ENCODE results near the gene THPO.
A peak's percentile ranks its signal among the peaks of the same experiment; 100 is the strongest.

The THPO gene

GRCh38 chr3:184389935-184390528 is 12.0 kb upstream of the THPO start:
- Histone ChIP-seq H3K4me1 (ENCODE audit: insufficient read depth, low read length) (no peaks in the 10 kb centered on the region), H3K36me3 (ENCODE audit: insufficient read depth, low read length) (no peaks in the 10 kb centered on the region)

GRCh38 chr3:184389384-184389783 is 11.4 kb upstream of the THPO start:
- Histone ChIP-seq H3K36me3 (ENCODE audit: insufficient read depth, low read length) (no peaks in the 10 kb centered on the region), H3K4me1 (ENCODE audit: insufficient read depth, low read length) (no peaks in the 10 kb centered on the region), H3K9ac (ENCODE audit: low read depth, low read length) (no peak overlapping the region), H3K9me3 (ENCODE audit: control insufficient read depth, insufficient read depth, low read length) (no peaks in the 10 kb centered on the region)

More at GRCh38 chr3:184389935-184390528, 12.0 kb upstream of the THPO start:
- Histone ChIP-seq H3K9me3 (ENCODE audit: control insufficient read depth, insufficient read depth, low read length) (no peaks in the 10 kb centered on the region), H3K9ac (ENCODE audit: low read depth, low read length) (no peak overlapping the region)

GRCh38 chr3:184388936-184389230 is 10.9 kb upstream of the THPO start:
- no peaks in the 10 kb centered on the region for H3K4me1 ChIP-seq (ENCODE audit: insufficient read depth, low read length)
- H3K36me3 ChIP-seq (ENCODE audit: insufficient read depth, low read length) = no peaks in the 10 kb centered on the region
- no peaks in the 10 kb centered on the region for H3K9me3 ChIP-seq (ENCODE audit: control insufficient read depth, insufficient read depth, low read length)
- H3K9ac ChIP-seq (ENCODE audit: low read depth, low read length) = no peak overlapping the region

- Histone ChIP-seq H3K9ac (ENCODE audit: low read depth, low read length) (no peak overlapping the region), H3K36me3 (ENCODE audit: insufficient read depth, low read length) (no peaks in the 10 kb centered on the region), H3K4me1 (ENCODE audit: insufficient read depth, low read length) (no peaks in the 10 kb centered on the region), H3K9me3 (ENCODE audit: control insufficient read depth, insufficient read depth, low read length) (no peaks in the 10 kb centered on the region)
Measured at GRCh38 chr3:184388164-184388935, 10.3 kb upstream of the THPO start.

- Histone ChIP-seq H3K9me3 (ENCODE audit: control insufficient read depth, insufficient read depth, low read length) (no peaks in the 10 kb centered on the region), H3K36me3 (ENCODE audit: insufficient read depth, low read length) (no peaks in the 10 kb centered on the region), H3K4me1 (ENCODE audit: insufficient read depth, low read length) (no peaks in the 10 kb centered on the region), H3K9ac (ENCODE audit: low read depth, low read length) (no peak overlapping the region)
Measured at GRCh38 chr3:184387174-184387714, 9.2 kb upstream of the THPO start.

GRCh38 chr3:184386047-184386806 is 8.2 kb upstream of the THPO start:
- Histone ChIP-seq H3K4me1 (ENCODE audit: insufficient read depth, low read length) (no peaks in the 10 kb centered on the region), H3K36me3 (ENCODE audit: insufficient read depth, low read length) (no peaks in the 10 kb centered on the region), H3K9ac (ENCODE audit: low read depth, low read length) (no peak overlapping the region), H3K9me3 (ENCODE audit: control insufficient read depth, insufficient read depth, low read length) (no peaks in the 10 kb centered on the region)

- no peaks in the 10 kb centered on the region for H3K36me3 ChIP-seq (ENCODE audit: insufficient read depth, low read length)
- no peaks in the 10 kb centered on the region for H3K4me1 ChIP-seq (ENCODE audit: insufficient read depth, low read length)
- H3K9ac ChIP-seq (ENCODE audit: low read depth, low read length) = no peak overlapping the region
- H3K9me3 ChIP-seq (ENCODE audit: control insufficient read depth, insufficient read depth, low read length) = no peaks in the 10 kb centered on the region
Measured at GRCh38 chr3:184384856-184385422, 6.9 kb upstream of the THPO start.

GRCh38 chr3:184384342-184384741 is 6.3 kb upstream of the THPO start:
- Histone ChIP-seq H3K9me3 (ENCODE audit: control insufficient read depth, insufficient read depth, low read length) (no peaks in the 10 kb centered on the region), H3K36me3 (ENCODE audit: insufficient read depth, low read length) (no peaks in the 10 kb centered on the region)

GRCh38 chr3:184383033-184383740 is 5.2 kb upstream of the THPO start:
- Histone ChIP-seq H3K9ac (ENCODE audit: low read depth, low read length) (no peak overlapping the region), H3K36me3 (ENCODE audit: insufficient read depth, low read length) (no peaks in the 10 kb centered on the region), H3K4me1 (ENCODE audit: insufficient read depth, low read length) (peaks cover 13% of the 10 kb centered on the region; the same call in 1 of the 2 replicates), H3K9me3 (ENCODE audit: control insufficient read depth, insufficient read depth, low read length) (no peaks in the 10 kb centered on the region)

More at GRCh38 chr3:184384342-184384741, 6.3 kb upstream of the THPO start:
- Histone ChIP-seq H3K4me1 (ENCODE audit: insufficient read depth, low read length) (peaks cover 1% of the 10 kb centered on the region; the same call in 1 of the 2 replicates), H3K9ac (ENCODE audit: low read depth, low read length) (no peak overlapping the region)

- no peaks in the 10 kb centered on the region for H3K9me3 ChIP-seq (ENCODE audit: control insufficient read depth, insufficient read depth, low read length)
Measured at GRCh38 chr3:184382326-184383032, 4.5 kb upstream of the THPO start.

GRCh38 chr3:184381261-184382224 is 3.5 kb upstream of the THPO start:
- Histone ChIP-seq H3K9me3 (ENCODE audit: control insufficient read depth, insufficient read depth, low read length) (no peaks in the 10 kb centered on the region), H3K9ac (ENCODE audit: low read depth, low read length) (peak overlapping the region; percentile 53; the same call in 1 of the 2 replicates), H3K4me1 (ENCODE audit: insufficient read depth, low read length) (peaks cover 14% of the 10 kb centered on the region; the same call in 1 of the 2 replicates), H3K36me3 (ENCODE audit: insufficient read depth, low read length) (no peaks in the 10 kb centered on the region)

More at GRCh38 chr3:184382326-184383032, 4.5 kb upstream of the THPO start:
- H3K4me1 ChIP-seq (ENCODE audit: insufficient read depth, low read length) = peaks cover 14% of the 10 kb centered on the region; the same call in 1 of the 2 replicates
- no peak overlapping the region for H3K9ac ChIP-seq (ENCODE audit: low read depth, low read length)
- H3K36me3 ChIP-seq (ENCODE audit: insufficient read depth, low read length) = no peaks in the 10 kb centered on the region

- H3K9me3 ChIP-seq (ENCODE audit: control insufficient read depth, insufficient read depth, low read length) = no peaks in the 10 kb centered on the region
- H3K9ac ChIP-seq (ENCODE audit: low read depth, low read length) = peak overlapping the region; percentile 53; the same call in 1 of the 2 replicates
- H3K36me3 ChIP-seq (ENCODE audit: insufficient read depth, low read length) = no peaks in the 10 kb centered on the region
- peaks cover 14% of the 10 kb centered on the region; the same call in 1 of the 2 replicates for H3K4me1 ChIP-seq (ENCODE audit: insufficient read depth, low read length)
Measured at GRCh38 chr3:184380627-184381260, 2.7 kb upstream of the THPO start.
